Measurements from ENCODE around the gene AGTR1. TPM values are rescaled to one million over a fixed set of nuclear protein-coding genes. Genes with fewer than 3 reads are reported as not detected.

The AGTR1 gene
- total RNA-seq, 1 donor: 10.5 TPM

- Histone ChIP-seq H3K27me3 (ENCODE audit: insufficient read depth, low read length) (no peaks in the 10 kb centered on the region), H3K79me2 (ENCODE audit: insufficient read depth, low read length) (no peaks in the 10 kb centered on the region), H3K9me3 (ENCODE audit: low read depth, low read length) (no peaks in the 10 kb centered on the region), H3K27ac (ENCODE audit: low read depth, low read length) (no peak overlapping the region), H3K4me3 (ENCODE audit: insufficient read depth, low read length) (no peak overlapping the region), H3K4me1 (ENCODE audit: insufficient read depth, low read length) (peaks cover 5% of the 10 kb centered on the region), H3K4me2 (ENCODE audit: insufficient read depth, low read length) (no peak overlapping the region), H4K20me1 (ENCODE audit: insufficient read depth, low read length) (no peaks in the 10 kb centered on the region), H3K36me3 (ENCODE audit: insufficient read depth, low read length) (no peaks in the 10 kb centered on the region), H2AFZ (ENCODE audit: low read length) (peak overlapping the region; percentile 23)
- TF ChIP-seq CTCF (IDR thresholded peaks at IDR 0.05; ENCODE audit: extremely low read depth, low read depth, low read length): no peak
- DNase-seq (ENCODE audit: insufficient read length, low spot score, missing footprints): no peak
Observed at GRCh38 chr3:148707601-148708380, 10.1 kb downstream of the AGTR1 start.

GRCh38 chr3:148708409-148708808 is 10.7 kb downstream of the AGTR1 start:
- H3K9me3 ChIP-seq (ENCODE audit: low read depth, low read length): no peaks in the 10 kb centered on the region
- no peaks in the 10 kb centered on the region for H4K20me1 ChIP-seq (ENCODE audit: insufficient read depth, low read length)
- H3K4me2 ChIP-seq (ENCODE audit: insufficient read depth, low read length): no peak overlapping the region
- H3K36me3 ChIP-seq (ENCODE audit: insufficient read depth, low read length): no peaks in the 10 kb centered on the region
- no peak for TF ChIP-seq CTCF (IDR thresholded peaks at IDR 0.05; ENCODE audit: extremely low read depth, low read depth, low read length)
- no peak overlapping the region for H3K27ac ChIP-seq (ENCODE audit: low read depth, low read length)
- no peaks in the 10 kb centered on the region for H3K79me2 ChIP-seq (ENCODE audit: insufficient read depth, low read length)
- H2AFZ ChIP-seq (ENCODE audit: low read length): no peak overlapping the region
- DNase-seq (ENCODE audit: insufficient read length, low spot score, missing footprints): no peak
- peaks cover 5% of the 10 kb centered on the region for H3K4me1 ChIP-seq (ENCODE audit: insufficient read depth, low read length)
- no peak overlapping the region for H3K4me3 ChIP-seq (ENCODE audit: insufficient read depth, low read length)
- no peaks in the 10 kb centered on the region for H3K27me3 ChIP-seq (ENCODE audit: insufficient read depth, low read length)

GRCh38 chr3:148709560-148710253 is 12.0 kb downstream of the AGTR1 start:
- H3K4me2 ChIP-seq (ENCODE audit: insufficient read depth, low read length): no peak overlapping the region

More at GRCh38 chr3:148709560-148710253, 12.0 kb downstream of the AGTR1 start:
- no peaks in the 10 kb centered on the region for H3K36me3 ChIP-seq (ENCODE audit: insufficient read depth, low read length)
- H3K4me1 ChIP-seq (ENCODE audit: insufficient read depth, low read length): peaks cover 5% of the 10 kb centered on the region
- no peak for DNase-seq (ENCODE audit: insufficient read length, low spot score, missing footprints)
- no peak overlapping the region for H2AFZ ChIP-seq (ENCODE audit: low read length)
- no peak overlapping the region for H3K4me3 ChIP-seq (ENCODE audit: insufficient read depth, low read length)
- H3K79me2 ChIP-seq (ENCODE audit: insufficient read depth, low read length): no peaks in the 10 kb centered on the region
- H4K20me1 ChIP-seq (ENCODE audit: insufficient read depth, low read length): no peaks in the 10 kb centered on the region
- no peaks in the 10 kb centered on the region for H3K9me3 ChIP-seq (ENCODE audit: low read depth, low read length)
- no peak for TF ChIP-seq CTCF (IDR thresholded peaks at IDR 0.05; ENCODE audit: extremely low read depth, low read depth, low read length)
- H3K27ac ChIP-seq (ENCODE audit: low read depth, low read length): no peak overlapping the region
- H3K27me3 ChIP-seq (ENCODE audit: insufficient read depth, low read length): no peaks in the 10 kb centered on the region
